ENCODE results near the gene TAS2R43. TPM values are rescaled to one million over a fixed set of nuclear protein-coding genes. Genes with fewer than 3 reads are reported as not detected.

Gene TAS2R43
- total RNA-seq, 2 experiments from 2014 or later: 2.3 to 3.1 TPM

DNA sequence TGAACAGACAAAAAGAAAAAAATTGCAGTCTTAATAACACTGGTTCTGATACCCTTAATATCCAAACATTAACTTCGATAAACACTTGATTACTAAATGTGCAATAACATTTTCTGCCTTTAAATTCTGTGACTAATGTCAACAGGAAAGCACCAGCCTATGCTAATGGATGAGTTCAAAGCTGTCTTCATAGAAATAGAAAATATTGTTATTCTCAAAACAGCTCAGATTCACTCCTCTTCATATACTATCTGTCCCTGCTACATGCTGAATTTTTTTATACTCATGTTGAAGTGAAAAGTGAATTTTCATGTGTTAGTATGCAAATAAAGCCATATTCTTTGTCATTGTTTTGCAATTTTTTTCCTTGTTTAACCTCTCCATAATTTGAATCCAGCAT, 13.9 kb downstream of the TAS2R43 start:
- Histone ChIP-seq H3K36me3 (ENCODE audit: insufficient read depth, low read length) (no peaks in the 10 kb centered on the region), H3K4me1 (ENCODE audit: insufficient read depth, low read length) (no peaks in the 10 kb centered on the region), H3K27me3 (ENCODE audit: control insufficient read depth in 1 of 2, insufficient read depth in 2 of 2, low read length in 2 of 2) (no peaks in the 10 kb centered on the region), H3K4me3 (ENCODE audit: low read length) (no peak overlapping the region), H3K27ac (ENCODE audit: low read depth in 1 of 2, low read length in 2 of 2) (no peak overlapping the region), H3K9me3 (ENCODE audit: control insufficient read depth in 1 of 2, insufficient read depth in 1 of 2, low read length in 2 of 2) (no peaks in the 10 kb centered on the region)
- no peak overlapping the region for H3K27ac Mint-ChIP-seq
- TF ChIP-seq, protein P1, sequence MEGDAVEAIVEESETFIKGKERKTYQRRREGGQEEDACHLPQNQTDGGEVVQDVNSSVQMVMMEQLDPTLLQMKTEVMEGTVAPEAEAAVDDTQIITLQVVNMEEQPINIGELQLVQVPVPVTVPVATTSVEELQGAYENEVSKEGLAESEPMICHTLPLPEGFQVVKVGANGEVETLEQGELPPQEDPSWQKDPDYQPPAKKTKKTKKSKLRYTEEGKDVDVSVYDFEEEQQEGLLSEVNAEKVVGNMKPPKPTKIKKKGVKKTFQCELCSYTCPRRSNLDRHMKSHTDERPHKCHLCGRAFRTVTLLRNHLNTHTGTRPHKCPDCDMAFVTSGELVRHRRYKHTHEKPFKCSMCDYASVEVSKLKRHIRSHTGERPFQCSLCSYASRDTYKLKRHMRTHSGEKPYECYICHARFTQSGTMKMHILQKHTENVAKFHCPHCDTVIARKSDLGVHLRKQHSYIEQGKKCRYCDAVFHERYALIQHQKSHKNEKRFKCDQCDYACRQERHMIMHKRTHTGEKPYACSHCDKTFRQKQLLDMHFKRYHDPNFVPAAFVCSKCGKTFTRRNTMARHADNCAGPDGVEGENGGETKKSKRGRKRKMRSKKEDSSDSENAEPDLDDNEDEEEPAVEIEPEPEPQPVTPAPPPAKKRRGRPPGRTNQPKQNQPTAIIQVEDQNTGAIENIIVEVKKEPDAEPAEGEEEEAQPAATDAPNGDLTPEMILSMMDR (IDR thresholded peaks at IDR 0.05): no peak
- no peak overlapping the region for H3K4me3 Mint-ChIP-seq
- DNase-seq (no peak), ATAC-seq (ENCODE audit: poor library complexity) (no peak)
- no peaks in the 10 kb centered on the region for H3K27me3 Mint-ChIP-seq
- peaks cover 4% of the 10 kb centered on the region for H3K9me3 Mint-ChIP-seq
- intact Hi-C loops (cut with DNase I, micrococcal nuclease): no loop called here
- peaks cover 52% of the 10 kb centered on the region for H3K4me1 Mint-ChIP-seq (ENCODE audit: low read depth)
- peaks cover 60% of the 10 kb centered on the region for H3K36me3 Mint-ChIP-seq (ENCODE audit: low read depth)
- ChIA-PET POLR2A (no interaction called here), CTCF (interaction anchor here (1.4 kb wide), 1 partner anchor 13 kb away, joined by 3 read pairs; no protein-coding TSS in a partner anchor)

DNA sequence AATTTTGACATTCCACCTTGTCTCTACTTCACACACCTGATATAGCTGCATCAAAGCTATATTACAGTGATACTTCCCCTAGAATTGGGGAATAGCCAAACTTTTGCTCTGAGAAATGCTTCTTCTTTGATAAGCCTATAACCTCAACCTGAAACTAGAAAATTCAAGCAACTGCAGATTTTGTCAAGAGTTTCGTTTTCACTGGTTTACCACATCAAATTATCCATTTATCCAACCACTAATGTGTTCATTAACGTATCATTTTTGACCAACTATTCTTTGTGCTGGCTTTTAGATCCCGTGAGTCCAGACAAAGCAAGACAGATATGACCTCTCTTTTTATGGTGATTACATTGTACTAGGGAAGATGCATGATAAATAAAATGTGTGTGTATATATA, 16.5 kb downstream of the TAS2R43 start:
- no peaks in the 10 kb centered on the region for H3K27me3 ChIP-seq (ENCODE audit: control insufficient read depth in 1 of 2, insufficient read depth in 2 of 2, low read length in 2 of 2)
- Mint-ChIP-seq H3K9me3 (peaks cover 1% of the 10 kb centered on the region), H3K36me3 (ENCODE audit: low read depth) (peaks cover 56% of the 10 kb centered on the region), H3K27ac (no peak overlapping the region), H3K4me3 (no peak overlapping the region), H3K4me1 (ENCODE audit: low read depth) (peaks cover 52% of the 10 kb centered on the region), H3K27me3 (no peaks in the 10 kb centered on the region)
- ChIA-PET CTCF (no interaction called here), POLR2A (interaction anchor here (0.7 to 1.0 kb wide), 2 partner anchors 96 to 316 kb away, joined by 3 read pairs; no protein-coding TSS in a partner anchor)
- H3K36me3 ChIP-seq (ENCODE audit: insufficient read depth, low read length): no peaks in the 10 kb centered on the region
- intact Hi-C loops (cut with DNase I, micrococcal nuclease): no loop called here
- no peak for ATAC-seq (ENCODE audit: poor library complexity)
- H3K4me1 ChIP-seq (ENCODE audit: insufficient read depth, low read length): no peaks in the 10 kb centered on the region
- no peak overlapping the region for H3K27ac ChIP-seq (ENCODE audit: low read depth in 1 of 2, low read length in 2 of 2)
- H3K4me3 ChIP-seq (ENCODE audit: low read length): no peak overlapping the region
- TF ChIP-seq, protein P1 (IDR thresholded peaks at IDR 0.05): no peak
- no peak for DNase-seq
- H3K9me3 ChIP-seq (ENCODE audit: control insufficient read depth in 1 of 2, insufficient read depth in 1 of 2, low read length in 2 of 2): no peaks in the 10 kb centered on the region

DNA sequence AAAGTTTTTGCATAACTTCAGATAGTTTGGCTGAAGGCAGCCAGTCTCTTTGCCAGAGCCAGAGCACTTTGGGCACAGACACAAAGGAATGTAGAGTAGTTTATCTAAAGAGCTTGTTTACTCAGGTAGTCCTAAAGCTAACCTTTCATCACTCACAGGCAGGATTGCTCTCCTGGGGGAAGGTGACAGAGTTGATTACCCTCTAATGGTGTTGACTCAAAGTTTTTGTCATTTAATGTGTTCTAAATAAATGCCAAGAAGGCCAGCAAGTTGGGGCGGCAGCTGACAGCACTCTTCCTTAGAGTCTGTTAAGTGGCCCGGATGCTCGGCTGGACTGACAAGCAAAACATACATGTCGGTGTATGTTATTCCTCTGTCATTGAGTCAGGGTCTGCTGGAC, 20.7 kb downstream of the TAS2R43 start:
- no peaks in the 10 kb centered on the region for H3K9me3 ChIP-seq (ENCODE audit: control insufficient read depth in 1 of 2, insufficient read depth in 1 of 2, low read length in 2 of 2)
- H3K36me3 ChIP-seq (ENCODE audit: insufficient read depth, low read length): no peaks in the 10 kb centered on the region
- TF ChIP-seq, protein P1 (IDR thresholded peaks at IDR 0.05): no peak
- H3K4me3 ChIP-seq (ENCODE audit: low read length): no peak overlapping the region
- peaks cover 21% of the 10 kb centered on the region for H3K4me1 Mint-ChIP-seq (ENCODE audit: low read depth)
- H3K4me3 Mint-ChIP-seq: no peak overlapping the region
- intact Hi-C loops (cut with DNase I, micrococcal nuclease): no loop called here
- H3K9me3 Mint-ChIP-seq: no peaks in the 10 kb centered on the region
- no peak overlapping the region for H3K27ac Mint-ChIP-seq
- DNase-seq: no peak
- no peaks in the 10 kb centered on the region for H3K4me1 ChIP-seq (ENCODE audit: insufficient read depth, low read length)
- peaks cover 56% of the 10 kb centered on the region for H3K36me3 Mint-ChIP-seq (ENCODE audit: low read depth)
- no peak for ATAC-seq (ENCODE audit: poor library complexity)
- ChIA-PET CTCF (no interaction called here), POLR2A (no interaction called here)
- H3K27me3 Mint-ChIP-seq: no peaks in the 10 kb centered on the region
- no peak overlapping the region for H3K27ac ChIP-seq (ENCODE audit: low read depth in 1 of 2, low read length in 2 of 2)
- no peaks in the 10 kb centered on the region for H3K27me3 ChIP-seq (ENCODE audit: control insufficient read depth in 1 of 2, insufficient read depth in 2 of 2, low read length in 2 of 2)
